OCI-LY3 (cell line): ENCODE data around the gene SPATS2L.

ENCODE experiments used
- CTCF ChIP-seq: fragments of 200-600, 300-600 bp; sonication (generic); IDR thresholded peaks from 2 replicates; pipeline ENCODE4 v1.5.1; 2014; ENCODE audit warnings: antibody characterized with exemption, low read length, low read depth
- EZH2phosphoT487 ChIP-seq: fragments of 200-600 bp; shearing (Covaris generic); IDR thresholded peaks from 2 replicates; pipeline ENCODE4 v1.6.1; 2018; ENCODE audit warnings: antibody characterized with exemption, mixed run types, low read depth

GRCh38 chr2:200438846-200439245, 132.4 kb downstream of the SPATS2L start:
- TF ChIP-seq CTCF (no peak), EZH2phosphoT487 (no peak)
